RWPE2 (cell line): ENCODE measurements around the gene GYS1.
A peak's percentile ranks its signal among the peaks of the same experiment; 100 is the strongest.

ENCODE experiments used
- ATAC-seq: fragments of 200-7000 bp; cut with Tn5 transposase; 3 replicates; pipeline ENCODE4 v1.9.1; 2021; ENCODE audit warnings: low read depth
- DNase-seq: peaks from one replicate; pipeline ENCODE4 v3.0.0-alpha.2; 2020; ENCODE audit warnings: low spot score
- H3K27ac ChIP-seq: fragments of 450-650 bp; 2 replicates; pipeline ENCODE4 v1.5.1; 2017; ENCODE audit warnings: mild to moderate bottlenecking; ENCODE audit not compliant: poor library complexity, severe bottlenecking
- H3K27me3 ChIP-seq: fragments of 250-450 bp; sonication (Bioruptor Pico); 2 replicates; pipeline ENCODE4 v1.5.1; 2021; ENCODE audit warnings: mild to moderate bottlenecking, moderate library complexity; ENCODE audit not compliant: insufficient read depth, poor library complexity, severe bottlenecking
- H3K36me3 ChIP-seq: fragments of 250-450 bp; sonication (Bioruptor Pico); 2 replicates; pipeline ENCODE4 v1.5.1; 2020; ENCODE audit warnings: low read depth, mild to moderate bottlenecking, moderate library complexity
- H3K4me1 ChIP-seq: fragments of 250-450 bp; sonication (Bioruptor Pico); 2 replicates; pipeline ENCODE4 v1.5.1; 2021; ENCODE audit warnings: mild to moderate bottlenecking, moderate library complexity; ENCODE audit not compliant: insufficient read depth, poor library complexity, severe bottlenecking
- H3K4me3 ChIP-seq: fragments of 250-450 bp; sonication (Bioruptor Pico); 2 replicates; pipeline ENCODE4 v1.5.1; 2021; ENCODE audit warnings: mild to moderate bottlenecking, moderate library complexity; ENCODE audit not compliant: severe bottlenecking
- H3K9me3 ChIP-seq: fragments of 250-450 bp; sonication (Bioruptor Pico); 2 replicates; pipeline ENCODE4 v1.5.1; 2021; ENCODE audit warnings: mild to moderate bottlenecking, moderate library complexity; ENCODE audit not compliant: severe bottlenecking
- TF ChIP-seq, protein P1 (sequence below): fragments of 450-650 bp; IDR thresholded peaks from one replicate; pipeline ENCODE4 v1.5.1; 2017; ENCODE audit warnings: mild to moderate bottlenecking, moderate library complexity; ENCODE audit not compliant: poor library complexity, severe bottlenecking

GYS1 gene

DNA sequence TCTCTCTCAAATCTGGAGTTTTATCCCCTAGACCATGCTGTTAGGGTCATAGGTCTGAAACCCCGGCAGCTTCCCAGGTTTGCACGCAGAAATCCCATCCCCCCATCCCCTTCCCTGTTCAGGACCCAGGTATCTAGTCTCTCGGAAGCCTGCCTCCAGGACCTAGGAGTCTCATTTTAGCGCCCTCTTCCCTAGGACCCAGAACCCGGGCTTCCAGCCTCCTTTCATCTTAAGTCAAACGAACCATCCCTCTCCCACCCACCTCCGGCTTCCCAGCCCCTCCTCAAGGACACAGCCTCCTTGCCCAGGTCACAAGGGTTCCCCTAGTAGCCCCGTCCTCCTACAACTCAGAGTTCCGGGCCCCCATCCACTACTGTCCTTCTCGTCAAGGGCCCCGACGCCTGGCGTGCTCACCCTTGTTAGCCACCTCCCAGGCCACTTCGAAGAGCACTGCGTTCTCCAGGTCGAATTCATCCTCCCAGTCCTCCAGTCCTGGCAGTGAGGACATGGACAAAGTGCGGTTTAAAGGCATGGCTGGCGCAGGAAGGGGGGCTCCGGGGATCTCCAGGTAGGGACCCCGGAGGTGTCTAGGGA, 431 bp downstream of the GYS1 start:
- H3K9me3 ChIP-seq, result no peaks in the 10 kb centered on the region
- peaks cover 7% of the 10 kb centered on the region for H3K4me1 ChIP-seq
- H3K4me3 ChIP-seq, result peak overlapping the region; percentile 51
- DNase-seq (no peak), ATAC-seq (no peak)
- peak overlapping the region; percentile 70 for H3K27ac ChIP-seq
- H3K27me3 ChIP-seq, result no peaks in the 10 kb centered on the region
- H3K36me3 ChIP-seq, result peaks cover 19% of the 10 kb centered on the region
- TF ChIP-seq, protein P1, sequence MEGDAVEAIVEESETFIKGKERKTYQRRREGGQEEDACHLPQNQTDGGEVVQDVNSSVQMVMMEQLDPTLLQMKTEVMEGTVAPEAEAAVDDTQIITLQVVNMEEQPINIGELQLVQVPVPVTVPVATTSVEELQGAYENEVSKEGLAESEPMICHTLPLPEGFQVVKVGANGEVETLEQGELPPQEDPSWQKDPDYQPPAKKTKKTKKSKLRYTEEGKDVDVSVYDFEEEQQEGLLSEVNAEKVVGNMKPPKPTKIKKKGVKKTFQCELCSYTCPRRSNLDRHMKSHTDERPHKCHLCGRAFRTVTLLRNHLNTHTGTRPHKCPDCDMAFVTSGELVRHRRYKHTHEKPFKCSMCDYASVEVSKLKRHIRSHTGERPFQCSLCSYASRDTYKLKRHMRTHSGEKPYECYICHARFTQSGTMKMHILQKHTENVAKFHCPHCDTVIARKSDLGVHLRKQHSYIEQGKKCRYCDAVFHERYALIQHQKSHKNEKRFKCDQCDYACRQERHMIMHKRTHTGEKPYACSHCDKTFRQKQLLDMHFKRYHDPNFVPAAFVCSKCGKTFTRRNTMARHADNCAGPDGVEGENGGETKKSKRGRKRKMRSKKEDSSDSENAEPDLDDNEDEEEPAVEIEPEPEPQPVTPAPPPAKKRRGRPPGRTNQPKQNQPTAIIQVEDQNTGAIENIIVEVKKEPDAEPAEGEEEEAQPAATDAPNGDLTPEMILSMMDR, result no peak

DNA sequence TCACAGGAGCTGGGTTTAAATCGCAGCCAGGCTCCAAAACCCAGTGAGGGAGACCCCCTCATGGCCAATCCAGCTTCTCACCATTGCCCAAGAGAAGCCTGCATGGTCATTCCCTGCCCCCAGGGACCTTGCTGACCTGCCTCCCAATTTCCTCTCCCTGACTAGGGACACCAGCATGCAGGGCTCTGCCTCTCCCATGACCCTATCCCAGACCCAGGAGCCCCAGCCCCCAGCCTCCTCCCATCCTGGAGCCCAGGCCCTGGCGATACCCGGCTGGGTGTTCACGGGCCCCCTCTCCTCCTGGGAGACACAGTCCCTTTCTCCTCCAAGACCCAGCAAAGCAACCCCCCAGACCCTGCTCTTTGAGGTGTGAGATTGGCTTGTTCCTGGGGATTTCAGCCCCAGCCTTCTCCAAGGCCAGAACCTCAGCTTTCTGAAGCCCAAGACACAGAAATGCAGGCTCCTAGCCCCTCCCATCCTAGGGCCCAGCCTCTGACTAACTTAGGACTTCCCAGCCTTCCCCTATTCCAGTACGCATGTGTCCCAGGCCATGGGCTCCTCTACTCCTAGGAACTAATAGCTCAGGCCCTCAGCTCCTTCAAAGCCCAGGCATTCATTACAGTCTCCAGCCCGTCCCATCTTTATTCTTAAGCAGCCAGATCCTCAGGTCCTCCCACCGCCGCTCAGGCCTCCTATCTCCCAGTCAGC, 1.1 kb downstream of the GYS1 start:
- no peak for DNase-seq
- H3K4me3 ChIP-seq, result peak overlapping the region; percentile 51
- H3K27ac ChIP-seq, result peak overlapping the region; percentile 70
- H3K27me3 ChIP-seq, result no peaks in the 10 kb centered on the region
- TF ChIP-seq, protein P1, result no peak
- peak; percentile 74 for ATAC-seq
- peaks cover 19% of the 10 kb centered on the region for H3K36me3 ChIP-seq
- peaks cover 7% of the 10 kb centered on the region for H3K4me1 ChIP-seq
- H3K9me3 ChIP-seq, result no peaks in the 10 kb centered on the region

DNA sequence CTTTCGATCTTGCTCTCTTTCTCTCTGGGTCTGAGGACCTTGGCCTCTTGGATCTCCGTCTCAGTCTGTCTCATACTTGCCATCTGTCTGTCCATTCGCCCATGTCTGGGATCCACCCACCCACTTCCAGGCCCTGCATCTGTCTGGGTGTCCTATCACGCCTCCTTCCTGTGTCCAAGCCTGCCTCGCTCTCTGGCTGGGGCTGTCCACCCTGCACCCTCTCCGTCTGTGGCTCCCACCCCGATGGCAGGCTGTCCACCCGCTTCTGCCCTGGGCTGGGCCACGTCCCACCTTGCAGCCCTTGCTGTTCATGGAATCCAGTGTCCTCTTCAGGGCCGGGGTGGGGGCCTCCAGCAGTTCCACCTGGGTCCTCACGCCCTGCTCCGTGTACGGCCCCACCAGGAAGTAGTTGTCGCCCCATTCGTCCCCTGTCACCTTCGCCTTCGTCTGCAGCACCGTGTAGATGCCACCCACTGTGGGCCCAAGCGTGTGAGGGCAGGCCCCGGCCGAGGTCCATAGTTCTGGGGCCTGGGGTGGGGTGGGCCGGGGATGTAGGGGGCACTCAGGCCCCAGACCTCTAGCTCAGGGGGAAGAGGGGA, 2.0 kb downstream of the GYS1 start:
- H3K9me3 ChIP-seq, result no peaks in the 10 kb centered on the region
- TF ChIP-seq, protein P1, result no peak
- ATAC-seq, result no peak
- DNase-seq, result no peak
- peaks cover 7% of the 10 kb centered on the region for H3K4me1 ChIP-seq
- H3K27ac ChIP-seq, result no peak overlapping the region
- no peak overlapping the region for H3K4me3 ChIP-seq
- H3K27me3 ChIP-seq, result no peaks in the 10 kb centered on the region
- peaks cover 24% of the 10 kb centered on the region for H3K36me3 ChIP-seq

DNA sequence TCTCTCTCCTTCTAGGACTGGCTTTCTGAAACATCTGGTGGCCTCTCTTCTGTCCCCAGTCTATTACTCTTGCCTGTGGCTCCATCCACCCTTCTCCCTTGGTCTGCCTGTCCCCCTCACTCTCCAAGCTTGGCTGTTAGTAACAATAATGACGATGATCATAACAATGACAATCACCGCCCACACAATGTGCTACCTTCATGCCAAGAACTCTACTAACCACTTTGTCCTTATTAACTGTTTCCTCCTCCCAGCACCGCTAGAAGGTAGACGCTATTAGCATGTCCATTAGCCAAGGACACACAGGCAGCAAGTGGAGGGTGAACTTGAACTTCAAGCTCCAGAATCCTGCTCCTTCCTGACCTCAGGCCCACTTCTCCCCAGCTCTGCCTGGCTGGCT, 2.7 kb downstream of the GYS1 start:
- H3K9me3 ChIP-seq, result no peaks in the 10 kb centered on the region
- ATAC-seq (no peak), DNase-seq (no peak)
- H3K4me3 ChIP-seq, result no peak overlapping the region
- TF ChIP-seq, protein P1, result no peak
- peaks cover 7% of the 10 kb centered on the region for H3K4me1 ChIP-seq
- H3K36me3 ChIP-seq, result peaks cover 30% of the 10 kb centered on the region
- no peak overlapping the region for H3K27ac ChIP-seq
- no peaks in the 10 kb centered on the region for H3K27me3 ChIP-seq
